GM18870 (cell line): ENCODE results near the gene IFNLR1.

Experiments used
- ATAC-seq: cut with Tn5 transposase; IDR thresholded peaks from one replicate; pipeline ENCODE4 v1.9.1; 2021; ENCODE audit warnings: moderate library complexity; ENCODE audit not compliant: unreplicated experiment

Gene IFNLR1

GRCh38 chr1:24150234-24151174 is 36.6 kb downstream of the IFNLR1 start:
- ATAC-seq: no peak

DNA sequence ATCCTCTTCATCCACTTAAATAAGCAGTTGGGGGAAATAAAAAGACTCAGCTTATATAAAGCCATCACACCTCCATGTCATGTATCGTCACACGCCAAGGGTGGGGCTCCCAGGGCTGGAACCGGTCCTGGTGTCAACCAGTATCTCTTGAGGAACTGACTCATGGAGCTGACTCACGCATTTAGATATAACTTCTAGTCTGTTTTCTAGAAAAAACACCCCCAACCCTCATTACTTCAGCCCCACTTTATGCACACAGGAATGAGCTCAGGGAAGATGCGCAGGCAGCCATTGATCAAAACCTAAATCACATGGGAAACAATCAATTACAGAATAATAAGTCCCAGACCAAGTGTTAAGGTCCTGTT is 37.2 kb downstream of the IFNLR1 start:
- no peak for ATAC-seq

GRCh38 chr1:24147816-24148215 is 39.3 kb downstream of the IFNLR1 start:
- ATAC-seq: no peak

- no peak for ATAC-seq
Observed at GRCh38 chr1:24147194-24147593, 39.9 kb downstream of the IFNLR1 start.

GRCh38 chr1:24142546-24143534 is 44.2 kb downstream of the IFNLR1 start, which contains the start of gene IL22RA1:
TSS of gene IL22RA1 (minus strand) at chr1:24143140. CDS start at chr1:24143082, 58 bp downstream.
- no peak for ATAC-seq

DNA sequence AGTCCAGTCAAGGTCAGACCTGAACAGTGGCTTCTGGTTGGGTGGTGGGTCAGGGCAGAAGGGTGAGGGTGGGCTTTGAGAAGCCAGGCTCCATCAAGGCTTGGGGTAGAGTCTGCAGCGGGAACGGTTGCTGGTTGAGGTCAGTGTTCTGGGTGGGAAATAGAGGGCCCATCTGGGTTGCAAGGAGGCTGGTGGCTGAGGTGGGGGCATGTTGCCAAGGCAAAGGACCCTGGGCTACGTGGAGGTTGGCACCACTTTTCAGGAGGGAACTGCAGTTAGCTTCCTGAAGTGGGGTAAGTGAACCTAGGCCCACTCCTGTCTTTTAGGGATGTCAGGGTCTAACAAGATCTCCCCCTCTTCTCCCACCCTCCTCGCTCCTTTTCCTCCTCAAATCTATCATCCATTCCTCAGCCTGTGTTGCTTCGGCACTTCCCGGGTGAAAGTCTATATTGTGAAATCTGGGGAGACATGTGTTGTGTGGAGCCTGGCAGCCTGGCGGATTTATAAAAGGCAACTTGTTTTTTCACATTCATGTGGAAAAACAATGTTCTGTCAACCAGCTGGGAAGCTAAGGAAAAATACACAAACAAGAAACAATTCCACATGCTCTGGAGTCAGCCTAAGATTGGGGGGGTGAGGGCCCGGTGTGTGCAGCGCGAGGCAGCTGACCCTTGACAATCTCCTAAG is 45.6 kb downstream of the IFNLR1 start:
- no peak for ATAC-seq

DNA sequence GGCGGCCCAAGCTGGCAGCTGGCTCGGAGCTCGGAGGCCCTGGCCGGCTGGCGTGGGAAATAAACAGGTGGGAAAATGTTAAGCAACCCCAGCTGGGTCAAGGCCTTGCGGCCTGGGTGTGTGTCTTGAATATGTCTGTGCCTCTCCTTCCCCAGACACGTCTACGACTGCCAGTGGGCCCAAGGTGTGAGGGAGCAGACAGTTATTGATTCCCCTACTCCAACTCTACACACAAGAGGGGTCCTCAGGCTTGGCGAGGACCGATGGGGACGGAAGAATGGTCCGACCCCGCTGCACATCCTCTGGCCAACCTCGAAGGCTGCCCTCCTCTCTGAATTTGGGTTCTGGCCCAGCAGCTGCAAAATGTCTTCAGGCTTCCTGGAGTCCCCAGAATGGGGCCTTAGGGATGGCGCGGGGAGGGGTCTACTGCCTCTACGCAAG is 46.3 kb downstream of the IFNLR1 start:
- no peak for ATAC-seq

DNA sequence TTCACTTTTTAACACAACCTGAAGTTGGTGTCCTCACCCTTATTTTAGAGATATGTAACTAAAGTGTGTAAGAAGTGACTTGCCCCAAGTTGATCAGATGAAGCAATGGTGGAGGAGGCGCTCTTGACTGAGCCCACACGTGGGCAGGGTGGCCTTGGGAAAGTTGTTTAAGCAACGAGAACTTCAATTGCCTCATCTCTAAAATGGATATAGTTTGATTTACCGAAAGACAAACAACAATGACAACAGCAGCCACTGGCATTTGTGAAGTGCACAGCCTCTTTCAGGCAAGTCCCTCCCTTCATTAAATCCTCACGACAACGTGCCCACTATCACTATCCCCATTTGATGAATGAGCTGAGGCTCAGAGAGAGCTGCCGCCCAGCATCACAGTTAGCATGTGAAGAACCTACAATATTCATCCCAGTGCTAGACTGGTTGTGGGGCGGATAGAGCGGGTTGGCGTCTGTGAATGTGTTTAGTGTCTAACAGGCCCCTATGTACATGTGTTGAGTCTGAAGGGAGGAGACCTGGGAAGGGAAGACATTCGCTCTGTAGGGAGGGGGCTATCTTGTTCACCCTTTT is 47.2 kb downstream of the IFNLR1 start:
- ATAC-seq: no peak

- no peak for ATAC-seq
Observed at GRCh38 chr1:24139222-24139489, 47.9 kb downstream of the IFNLR1 start.

DNA sequence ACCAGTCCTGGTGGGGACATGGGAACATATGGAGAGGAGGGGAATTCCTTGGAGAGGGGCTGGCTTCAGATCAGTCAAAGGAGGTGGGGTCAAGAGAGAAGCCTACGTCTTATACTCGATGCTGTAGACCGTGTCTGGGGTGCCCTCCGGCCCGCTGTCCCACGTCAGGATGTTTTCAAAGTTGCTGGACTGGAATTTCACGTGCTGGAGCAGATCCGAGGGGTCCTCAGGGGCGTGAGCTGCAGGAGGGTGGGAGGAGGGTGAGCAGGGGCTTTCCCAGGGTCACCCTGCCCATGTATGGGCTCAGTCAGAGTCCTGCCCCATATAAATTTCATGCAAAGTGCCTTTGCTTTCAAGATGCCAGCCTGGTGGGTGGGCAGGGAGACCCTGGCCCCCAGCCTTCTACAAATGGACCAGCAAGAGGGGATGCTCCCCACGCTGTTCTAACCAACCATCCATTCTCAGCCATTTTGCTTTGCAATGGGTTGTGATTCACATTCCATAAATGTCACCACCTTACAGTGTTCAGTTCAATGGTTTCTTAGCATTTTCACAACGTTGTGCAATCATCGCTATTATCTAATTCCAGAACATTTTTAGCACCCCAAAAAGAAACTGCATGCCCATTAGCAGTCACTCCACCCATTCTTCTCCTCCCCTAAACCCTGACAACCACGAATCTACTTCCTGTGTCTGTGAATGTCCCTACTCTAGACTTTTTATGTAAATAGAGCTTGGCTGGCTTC is 48.4 kb downstream of the IFNLR1 start:
- no peak for ATAC-seq

DNA sequence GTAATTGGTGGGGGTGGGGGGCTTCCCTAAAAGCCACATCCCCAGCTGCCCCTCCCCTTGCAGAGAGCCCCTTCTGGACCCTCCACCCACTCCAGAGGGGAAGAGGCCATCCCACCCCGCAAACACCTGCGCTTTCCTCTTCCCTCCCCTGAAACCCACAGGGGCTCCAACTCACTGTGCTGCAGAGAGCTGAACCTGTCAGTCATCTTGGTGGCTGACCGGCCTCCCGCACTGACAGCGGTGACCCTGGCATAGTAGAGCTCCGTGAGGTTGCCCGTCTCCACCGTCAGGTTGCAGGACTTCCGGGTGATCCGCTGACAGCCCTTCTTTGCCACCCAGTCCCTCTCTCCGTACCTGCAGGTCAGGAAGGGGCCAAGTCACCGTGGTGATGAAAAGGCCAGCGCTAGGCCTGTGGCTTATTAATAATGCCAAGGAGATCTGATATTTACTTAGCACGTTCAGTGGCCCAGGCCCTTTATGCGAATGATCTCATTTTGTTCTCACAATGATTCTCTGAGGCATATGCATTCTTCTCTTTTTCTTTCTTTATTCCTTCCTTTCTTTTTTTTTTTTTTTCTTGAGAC is 50.0 kb downstream of the IFNLR1 start:
- no peak for ATAC-seq

GRCh38 chr1:24134376-24134775 is 52.7 kb downstream of the IFNLR1 start:
- ATAC-seq: no peak

DNA sequence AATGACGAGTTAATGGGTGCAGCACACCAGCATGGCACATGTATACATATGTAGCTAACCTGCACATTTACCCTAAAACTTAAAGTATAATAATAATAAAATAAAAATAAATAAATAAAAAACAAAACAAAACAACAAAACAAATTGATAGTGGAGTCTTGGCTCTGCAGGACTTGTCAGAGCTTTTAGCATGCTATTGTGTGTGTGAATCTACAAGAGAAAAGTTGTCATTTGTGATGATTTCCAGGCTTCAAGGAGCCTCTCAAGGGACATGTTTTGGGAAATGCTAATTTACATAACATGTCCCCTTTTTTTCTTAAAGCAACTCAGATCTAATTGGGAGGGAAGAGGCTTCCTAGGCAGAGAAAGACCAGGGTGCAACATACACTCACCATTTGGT is 53.3 kb downstream of the IFNLR1 start:
- no peak for ATAC-seq

DNA sequence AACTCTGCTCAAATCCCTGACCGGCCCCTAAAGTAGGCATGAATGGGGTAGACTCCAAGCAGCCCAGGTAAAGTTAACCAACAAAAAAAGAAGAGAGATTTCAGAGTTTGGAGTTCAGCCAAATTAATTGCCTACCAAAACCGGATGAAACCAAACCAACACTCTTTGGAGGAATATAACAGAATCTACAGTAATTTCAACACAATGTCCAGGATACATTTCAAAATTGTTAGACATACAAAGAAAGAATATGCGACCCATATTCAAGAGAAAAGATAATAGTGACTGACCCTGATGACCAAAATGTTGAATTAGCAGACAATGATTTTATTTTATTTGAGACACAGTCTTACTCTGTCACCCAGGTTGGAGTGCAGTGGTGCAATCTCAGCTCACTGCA is 56.7 kb downstream of the IFNLR1 start:
- no peak for ATAC-seq

- no peak for ATAC-seq
Observed at GRCh38 chr1:24127801-24128363, 59.2 kb downstream of the IFNLR1 start.

DNA sequence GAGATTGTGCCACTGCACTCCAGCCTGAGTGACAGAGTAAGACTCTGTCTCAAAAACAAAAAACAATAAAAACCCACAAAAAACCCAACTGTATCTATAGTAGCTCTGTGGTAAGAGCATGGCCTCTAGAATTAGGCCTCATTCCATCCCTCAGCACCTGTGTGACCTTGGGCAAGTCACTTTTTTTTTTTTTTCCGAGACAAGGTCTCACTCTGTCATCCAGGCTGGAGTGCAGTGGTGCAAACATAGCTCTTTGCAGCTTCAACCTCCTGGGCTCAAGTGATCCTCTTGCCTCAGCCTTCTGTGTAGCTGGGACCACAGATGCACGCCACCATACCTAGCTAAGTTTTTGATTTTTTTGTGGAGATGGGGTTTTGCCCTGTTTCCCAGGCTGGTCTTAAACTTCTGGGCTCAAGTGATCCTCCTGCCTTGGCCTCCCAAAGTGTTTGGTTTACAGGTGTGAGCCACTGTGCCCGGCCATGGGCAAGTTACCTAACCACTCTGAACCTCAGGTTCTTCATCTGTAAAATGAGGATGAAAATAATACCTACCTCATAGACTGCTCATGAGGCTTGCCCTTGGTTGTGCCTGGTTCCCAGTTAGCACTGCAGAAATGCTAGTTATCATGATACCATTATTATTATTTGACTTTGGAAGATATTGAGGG is 59.8 kb downstream of the IFNLR1 start:
- no peak for ATAC-seq

DNA sequence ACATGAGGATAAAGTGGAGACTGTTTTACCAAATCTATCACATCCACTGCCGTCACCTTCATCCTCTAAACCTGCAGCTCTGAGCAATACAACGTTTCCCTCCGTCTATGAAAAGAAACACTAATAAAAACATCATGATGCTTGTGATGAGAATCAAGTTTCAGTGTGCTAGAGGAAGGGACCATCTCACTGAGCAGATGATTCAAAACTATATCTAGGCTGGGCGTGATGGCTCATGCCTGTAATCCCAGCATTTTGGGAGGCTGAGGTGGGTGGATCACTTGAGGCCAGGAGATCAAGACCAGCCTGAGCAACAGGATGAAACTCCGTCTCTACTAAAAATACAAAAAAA is 60.4 kb downstream of the IFNLR1 start:
- ATAC-seq: no peak

DNA sequence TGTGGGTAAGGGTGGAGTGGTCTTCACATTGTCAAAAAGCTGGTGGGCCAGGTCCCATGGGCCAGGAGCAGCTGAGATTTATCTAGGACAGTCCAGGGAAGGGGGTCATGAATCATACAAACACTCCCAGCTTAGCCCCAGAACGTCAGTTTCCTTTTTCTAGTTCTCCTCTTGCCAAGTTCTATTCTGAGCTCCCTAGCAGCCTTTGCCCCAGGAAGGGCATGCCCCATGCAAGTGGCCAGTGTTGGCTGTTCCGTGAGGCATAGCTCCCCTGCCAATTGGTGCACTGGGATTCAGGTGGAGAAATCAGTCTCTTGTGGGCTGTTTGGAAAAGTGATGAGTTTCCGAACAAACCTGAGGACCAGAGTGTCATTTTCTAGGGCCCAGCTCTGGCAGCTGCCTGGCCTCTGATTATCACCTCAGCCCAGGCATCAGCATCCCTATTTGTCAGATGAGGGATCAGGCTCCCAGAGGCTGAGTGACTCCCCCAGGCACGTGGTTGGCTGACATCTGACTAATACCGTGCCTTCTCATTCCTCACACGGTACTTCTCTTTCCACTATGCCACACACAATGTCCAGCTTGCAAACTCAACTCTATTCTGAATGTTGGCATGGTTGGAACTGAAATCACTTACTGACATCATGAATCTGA is 60.9 kb downstream of the IFNLR1 start:
- no peak for ATAC-seq
